IMR-90 (cell line): ENCODE measurements around the gene CSNK1D. TPM values are rescaled to one million over a fixed set of nuclear protein-coding genes. Genes with fewer than 3 reads are reported as not detected.

Source experiments
- ATAC-seq: fragments of 200-7000 bp; cut with Tn5 transposase; 2 replicates; pipeline ENCODE4 v1.9.1; 2020; ENCODE audit warnings: low read depth, mild to moderate bottlenecking, moderate library complexity
- BruUV-seq: library from RNA; stranded (reverse); fragments of 400-500 nt; replicated peaks from 2 replicates; lab custom pipeline; 2021; lab: Mats Ljungman, UMichigan
- CTCF ChIA-PET: fragments of 300-600 bp; formaldehyde crosslinking; extraction: SDS; loops from one replicate; lab custom pipeline; 2021; ENCODE audit warnings: antibody characterized with exemption; lab: Yijun Ruan, JAX
- POLR2A ChIA-PET: fragments of 300-600 bp; sonication (Branson Sonifier 250); formaldehyde crosslinking; loops from one replicate; lab custom pipeline; 2022; ENCODE audit warnings: antibody characterized with exemption; ENCODE audit not compliant: unreplicated experiment; lab: Charles Lee
- DNase-seq: peaks from one replicate; pipeline ENCODE4 v3.0.0; 2013
- H2AFZ ChIP-seq: replicated peaks from 2 replicates; pipeline ENCODE3; 2013; ENCODE audit warnings: low read length, mild to moderate bottlenecking; ENCODE audit not compliant: poor library complexity
- H2AK5ac ChIP-seq: 2 replicates; pipeline ENCODE4 v1.6.1; 2013; ENCODE audit warnings: low read depth, low read length, inconsistent platforms
- H2AK9ac ChIP-seq: replicated peaks from 2 replicates; pipeline ENCODE3; 2013; ENCODE audit warnings: mild to moderate bottlenecking, low read depth, low read length, moderate library complexity; ENCODE audit not compliant: poor library complexity
- H2BK120ac ChIP-seq: 2 replicates; pipeline ENCODE4 v1.6.1; 2013; ENCODE audit warnings: low read depth, low read length, inconsistent platforms
- H2BK15ac ChIP-seq: 3 replicates; pipeline ENCODE4 v1.6.1; 2013; ENCODE audit warnings: low read depth, low read length, inconsistent platforms
- H2BK20ac ChIP-seq: 2 replicates; pipeline ENCODE4 v1.6.1; 2013; ENCODE audit warnings: low read depth, mild to moderate bottlenecking, inconsistent platforms, low read length, moderate library complexity
- H2BK5ac ChIP-seq: 2 replicates; pipeline ENCODE4 v1.6.1; 2013; ENCODE audit warnings: mild to moderate bottlenecking, low read depth, low read length, inconsistent platforms; ENCODE audit not compliant: poor library complexity, severe bottlenecking
- H3K14ac ChIP-seq: replicated peaks from 2 replicates; pipeline ENCODE4 v1.6.1; 2013; ENCODE audit warnings: low read depth, low read length, inconsistent platforms
- H3K18ac ChIP-seq: 2 replicates; pipeline ENCODE4 v1.6.1; 2013; ENCODE audit warnings: low read depth, low read length, control low read depth
- H3K23ac ChIP-seq: 2 replicates; pipeline ENCODE4 v1.6.1; 2013; ENCODE audit warnings: low read depth, low read length, inconsistent platforms
- H3K27ac ChIP-seq: 2 replicates; pipeline ENCODE4 v1.5.1; 2013; ENCODE audit warnings: mild to moderate bottlenecking, control low read depth, low read length; ENCODE audit not compliant: insufficient read depth
- H3K27me3 ChIP-seq: 2 replicates; pipeline ENCODE4 v1.6.1; 2013; ENCODE audit warnings: low read length; ENCODE audit not compliant: control insufficient read depth, insufficient read depth
- H3K36me3 ChIP-seq: 2 replicates; pipeline ENCODE4 v1.6.1; 2013; ENCODE audit warnings: low read length, mixed read lengths; ENCODE audit not compliant: control insufficient read depth, insufficient read depth
- H3K4ac ChIP-seq: 2 replicates; pipeline ENCODE4 v1.6.1; 2013; ENCODE audit warnings: low read depth, low read length, inconsistent platforms
- H3K4me1 ChIP-seq: 2 replicates; pipeline ENCODE4 v1.6.1; 2013; ENCODE audit warnings: low read length, mixed read lengths; ENCODE audit not compliant: control insufficient read depth, insufficient read depth
- H3K4me2 ChIP-seq: 2 replicates; pipeline ENCODE4 v1.6.1; 2013; ENCODE audit warnings: low read depth, mild to moderate bottlenecking, control low read depth, low read length, moderate library complexity
- H3K4me3 ChIP-seq: 2 replicates; pipeline ENCODE4 v1.5.1; 2013; ENCODE audit warnings: low read depth, mild to moderate bottlenecking, control low read depth, low read length, moderate library complexity; ENCODE audit not compliant: insufficient read depth
- H3K56ac ChIP-seq: 2 replicates; pipeline ENCODE4 v1.6.1; 2013; ENCODE audit warnings: low read length, inconsistent platforms; ENCODE audit not compliant: insufficient read depth; ENCODE audit errors: extremely low read depth
- H3K79me1 ChIP-seq, 2 experiments: 2 replicates each; pipeline ENCODE4 v1.6.1; 2013; ENCODE audit warnings: low read length in 2 of 2, inconsistent platforms in 1 of 2, low read depth in 1 of 2
- H3K9ac ChIP-seq: 2 replicates; pipeline ENCODE4 v1.6.1; 2013; ENCODE audit warnings: low read depth, low read length, control low read depth
- H3K9me1 ChIP-seq: 2 replicates; pipeline ENCODE4 v1.6.1; 2013; ENCODE audit warnings: low read length, inconsistent platforms; ENCODE audit not compliant: insufficient read depth
- H3K9me3 ChIP-seq: 2 replicates; pipeline ENCODE4 v1.6.1; 2013; ENCODE audit warnings: low read length; ENCODE audit not compliant: control insufficient read depth, insufficient read depth
- H4K20me1 ChIP-seq: 2 replicates; pipeline ENCODE4 v1.6.1; 2013; ENCODE audit warnings: low read length, inconsistent platforms; ENCODE audit not compliant: insufficient read depth
- H4K5ac ChIP-seq: 2 replicates; pipeline ENCODE4 v1.6.1; 2013; ENCODE audit warnings: mild to moderate bottlenecking, low read depth, low read length, control low read depth
- H4K8ac ChIP-seq, 2 experiments: 2 replicates each; pipeline ENCODE4 v1.6.1; 2013; ENCODE audit warnings: low read depth in 2 of 2, low read length in 2 of 2, control low read depth in 1 of 2, inconsistent platforms in 1 of 2
- H4K91ac ChIP-seq: 2 replicates; pipeline ENCODE4 v1.6.1; 2013; ENCODE audit warnings: low read depth, low read length, inconsistent platforms; ENCODE audit not compliant: insufficient read depth
- BHLHE40 ChIP-seq: fragments of 150-350 bp; IDR thresholded peaks from 2 replicates; pipeline ENCODE4 v1.6.1; 2016; ENCODE audit warnings: mild to moderate bottlenecking, low read depth, low read length
- CEBPB ChIP-seq: IDR thresholded peaks from 2 replicates; pipeline ENCODE4 v1.6.1; 2012; ENCODE audit warnings: low read depth, low read length, improper control_type of control experiment
- CHD1 ChIP-seq: IDR thresholded peaks from 2 replicates; pipeline ENCODE4 v1.6.1; 2012; ENCODE audit warnings: low read depth, low read length, improper control_type of control experiment
- ELK1 ChIP-seq: fragments of 150-350 bp; IDR thresholded peaks from 2 replicates; pipeline ENCODE4 v1.6.1; 2016; ENCODE audit warnings: low read depth, mild to moderate bottlenecking, low read length, moderate library complexity, borderline replicate concordance
- FOS ChIP-seq: fragments of 150-350 bp; IDR thresholded peaks from 2 replicates; pipeline ENCODE4 v1.6.1; 2016; ENCODE audit warnings: low read depth, low read length
- MAZ ChIP-seq: IDR thresholded peaks from 2 replicates; pipeline ENCODE4 v1.6.1; 2012; ENCODE audit warnings: low read depth, mild to moderate bottlenecking, low read length, improper control_type of control experiment, moderate library complexity, borderline replicate concordance
- NFE2L2 ChIP-seq: fragments of 150-350 bp; IDR thresholded peaks from 2 replicates; pipeline ENCODE4 v1.6.1; 2016; ENCODE audit warnings: low read depth, mild to moderate bottlenecking, low read length
- RAD21 ChIP-seq: IDR thresholded peaks from 2 replicates; pipeline ENCODE4 v1.6.1; 2012; ENCODE audit warnings: low read length, improper control_type of control experiment
- RCOR1 ChIP-seq: IDR thresholded peaks from 2 replicates; pipeline ENCODE4 v1.6.1; 2012; ENCODE audit warnings: mild to moderate bottlenecking, low read length, improper control_type of control experiment; ENCODE audit not compliant: insufficient replicate concordance
- RFX5 ChIP-seq: IDR thresholded peaks from 2 replicates; pipeline ENCODE4 v1.8.0; 2012; ENCODE audit warnings: low read depth, mild to moderate bottlenecking, low read length, moderate library complexity
- SMC3 ChIP-seq: fragments of 150-350 bp; IDR thresholded peaks from 2 replicates; pipeline ENCODE4 v1.6.1; 2016; ENCODE audit warnings: low read depth, mild to moderate bottlenecking, antibody characterized with exemption, low read length, moderate library complexity
- USF2 ChIP-seq: fragments of 150-350 bp; IDR thresholded peaks from 2 replicates; pipeline ENCODE4 v1.6.1; 2017; ENCODE audit warnings: mild to moderate bottlenecking, antibody characterized with exemption, low read length, low read depth
- WGBS, 2 experiments: methylation state at CpG; one replicate each; pipeline versions ENCODE4 v1.1.5 to v1.1.7; 2013; ENCODE audit warnings: missing lambda C conversion rate in 2 of 2; ENCODE audit not compliant: insufficient read length in 1 of 2; ENCODE audit errors: extremely low coverage in 2 of 2; 5-methylcytosine and 5-hydroxymethylcytosine counted together
- dilution Hi-C: fragments of 300-500 bp; cut with HindIII; formaldehyde crosslinking; loops from one replicate; pipeline ENCODE4 v1.14.3; 2018; ENCODE audit warnings: low sequenced_read_pairs; ENCODE audit not compliant: unreplicated experiment
- in situ Hi-C: fragments of 300-500 bp; cut with MboI; formaldehyde crosslinking; loops from 3 replicates; pipeline ENCODE4 v1.14.3; 2019; ENCODE audit warnings: low sequenced_read_pairs, inconsistent platforms, mixed read lengths
- intact Hi-C: fragments of 100-400 bp; cut with micrococcal nuclease; formaldehyde crosslinking; loops from 2 replicates; pipeline ENCODE4 v1.10.0; 2022
- polyA plus RNA-seq, 3 experiments: library from polyadenylated mRNA; depleted of rRNA; stranded (reverse); fragments of >200 nt; gene quantifications; 2 replicates each; pipeline ENCODE4 v1.2.3, GENCODE V29; 2012; ENCODE audit warnings: low replicate concordance in 1 of 3
- total RNA-seq: library from RNA; depleted of rRNA; stranded (reverse); fragments of >200 nt; gene quantifications from 2 replicates; pipeline ENCODE4 v1.2.3, GENCODE V29; 2012
- TF ChIP-seq, protein P1 (sequence below): conservative IDR thresholded peaks from 2 replicates; pipeline ENCODE4 v1.5.1; 2012; ENCODE audit warnings: mild to moderate bottlenecking, low read depth, low read length, improper control_type of control experiment

Gene CSNK1D
- total and polyA plus RNA-seq, 2 of the 4 experiments (the other 2 are of a cell fraction), result 47.1 to 186 TPM

GRCh38 chr17:82278308-82278707, 4.8 kb upstream of the CSNK1D start:
- H2BK120ac ChIP-seq, result no peak overlapping the region
- H3K79me1 ChIP-seq, result peaks cover 2 to 12% of the 10 kb centered on the region in 2 experiments; a peak in 2 of 4 replicates
- no peaks in the 10 kb centered on the region for H3K27me3 ChIP-seq
- no peak overlapping the region for H3K9ac ChIP-seq
- ChIA-PET CTCF (no interaction called here), POLR2A (no interaction called here)
- peaks cover 18% of the 10 kb centered on the region for H3K9me1 ChIP-seq
- no peak overlapping the region for H2BK20ac ChIP-seq
- WGBS, 2 experiments, result 90% methylated on average over 5 of the region's 9 CpGs; no CpG with 5 or more reads in 1 of the 2 experiments
- H4K20me1 ChIP-seq, result no peaks in the 10 kb centered on the region
- BruUV-seq, result no TSS peak
- H3K36me3 ChIP-seq, result no peaks in the 10 kb centered on the region; the same call in 1 of the 2 replicates
- no peak overlapping the region for H3K27ac ChIP-seq
- H2AK5ac ChIP-seq, result no peak overlapping the region
- in situ Hi-C loops, result no loop called here
- no peak overlapping the region for H3K18ac ChIP-seq
- intact Hi-C loops, result no loop called here
- H3K4ac ChIP-seq, result no peak overlapping the region
- H3K23ac ChIP-seq, result no peak overlapping the region
- H4K8ac ChIP-seq, result no peak overlapping the region
- H3K4me2 ChIP-seq, result no peak overlapping the region
- H3K4me1 ChIP-seq, result peaks cover 21% of the 10 kb centered on the region
- TF ChIP-seq FOS (no peak), USF2 (no peak), NFE2L2 (no peak), MAZ (no peak), RAD21 (no peak), SMC3 (no peak), ELK1 (no peak), RCOR1 (no peak), RFX5 (no peak), CEBPB (no peak), BHLHE40 (no peak), CHD1 (no peak)
- TF ChIP-seq, protein P1, sequence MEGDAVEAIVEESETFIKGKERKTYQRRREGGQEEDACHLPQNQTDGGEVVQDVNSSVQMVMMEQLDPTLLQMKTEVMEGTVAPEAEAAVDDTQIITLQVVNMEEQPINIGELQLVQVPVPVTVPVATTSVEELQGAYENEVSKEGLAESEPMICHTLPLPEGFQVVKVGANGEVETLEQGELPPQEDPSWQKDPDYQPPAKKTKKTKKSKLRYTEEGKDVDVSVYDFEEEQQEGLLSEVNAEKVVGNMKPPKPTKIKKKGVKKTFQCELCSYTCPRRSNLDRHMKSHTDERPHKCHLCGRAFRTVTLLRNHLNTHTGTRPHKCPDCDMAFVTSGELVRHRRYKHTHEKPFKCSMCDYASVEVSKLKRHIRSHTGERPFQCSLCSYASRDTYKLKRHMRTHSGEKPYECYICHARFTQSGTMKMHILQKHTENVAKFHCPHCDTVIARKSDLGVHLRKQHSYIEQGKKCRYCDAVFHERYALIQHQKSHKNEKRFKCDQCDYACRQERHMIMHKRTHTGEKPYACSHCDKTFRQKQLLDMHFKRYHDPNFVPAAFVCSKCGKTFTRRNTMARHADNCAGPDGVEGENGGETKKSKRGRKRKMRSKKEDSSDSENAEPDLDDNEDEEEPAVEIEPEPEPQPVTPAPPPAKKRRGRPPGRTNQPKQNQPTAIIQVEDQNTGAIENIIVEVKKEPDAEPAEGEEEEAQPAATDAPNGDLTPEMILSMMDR, result no peak
- no peak overlapping the region for H3K14ac ChIP-seq
- dilution Hi-C loops, result no loop called here
- no peak overlapping the region for H3K4me3 ChIP-seq
- ATAC-seq, result no peak
- no peak overlapping the region for H4K5ac ChIP-seq
- H3K56ac ChIP-seq, result no peak overlapping the region
- DNase-seq, result no peak
- no peaks in the 10 kb centered on the region for H3K9me3 ChIP-seq
- H4K91ac ChIP-seq, result no peak overlapping the region
- H2BK5ac ChIP-seq, result no peak overlapping the region
- H2AFZ ChIP-seq, result no peak overlapping the region
- H2BK15ac ChIP-seq, result no peak overlapping the region
- no peak overlapping the region for H2AK9ac ChIP-seq
